ENCODE data around the gene PDE3B. TPM values are rescaled to one million over a fixed set of nuclear protein-coding genes. Genes with fewer than 3 reads are reported as not detected.

Gene PDE3B
- total and polyA plus RNA-seq, 2 of the 8 experiments (the other 6 are each of a cell fraction or from before 2014, with no cell fraction given) = 2.7 to 10.9 TPM

GRCh38 chr11:14892577-14892976 is 249.0 kb downstream of the PDE3B start (continued):
- TF ChIP-seq TCF12 (IDR thresholded peaks at IDR 0.05; ENCODE audit: low read depth, low read length) = no peak

Measured in H1 (cell line).